CD14-positive monocyte (primary cell): ENCODE results near the gene EIF4A2. TPM values are rescaled to one million over a fixed set of nuclear protein-coding genes. Genes with fewer than 3 reads are reported as not detected.
A peak's percentile ranks its signal among the peaks of the same experiment; 100 is the strongest.

Experiments
- DNase-seq, 3 donors: peaks; one replicate each; pipeline ENCODE4 v3.0.0-alpha.2; 2011 to 2022
- H2AFZ ChIP-seq: 2 replicates; pipeline ENCODE4 v1.6.0; 2012; ENCODE audit warnings: mild to moderate bottlenecking, low read depth, low read length, inconsistent platforms; ENCODE audit not compliant: insufficient read depth, poor library complexity, severe bottlenecking
- H3K27ac ChIP-seq, 2 donors: 1 replicate in 1 of 2; 2 replicates in 1 of 2; pipeline ENCODE4 v1.5.1; 2012 to 2013; ENCODE audit warnings: low read length in 2 of 2, control low read depth in 1 of 2, inconsistent platforms in 1 of 2, low read depth in 1 of 2, mild to moderate bottlenecking in 1 of 2
- H3K27me3 ChIP-seq, 2 donors: one replicate each; pipeline versions ENCODE4 v1.6.0 to v1.6.1; 2011 to 2013; ENCODE audit warnings: low read length in 2 of 2; ENCODE audit not compliant: control insufficient read depth in 2 of 2, insufficient read depth in 2 of 2
- H3K36me3 ChIP-seq, 2 donors: replicated peaks in 1 of 2; 1 replicate in 1 of 2; 2 replicates in 1 of 2; pipeline versions ENCODE4 v1.5.1 to v1.6.1; 2012 to 2013; ENCODE audit warnings: low read length in 2 of 2, control low read depth in 1 of 2, inconsistent platforms in 1 of 2, mild to moderate bottlenecking in 1 of 2; ENCODE audit not compliant: insufficient read depth in 2 of 2, control insufficient read depth in 1 of 2
- H3K4me1 ChIP-seq, 2 donors: 1 replicate in 1 of 2; 2 replicates in 1 of 2; pipeline versions ENCODE4 v1.5.1 to v1.6.1; 2012 to 2013; ENCODE audit warnings: low read length in 2 of 2, control low read depth in 1 of 2, inconsistent platforms in 1 of 2, mild to moderate bottlenecking in 1 of 2, moderate library complexity in 1 of 2; ENCODE audit not compliant: insufficient read depth in 2 of 2, control insufficient read depth in 1 of 2
- H3K4me2 ChIP-seq: replicated peaks from 2 replicates; pipeline ENCODE3; 2012; ENCODE audit warnings: low read length, moderate library complexity, mild to moderate bottlenecking; ENCODE audit not compliant: poor library complexity, severe bottlenecking; ENCODE audit errors: extremely low read depth
- H3K4me3 ChIP-seq, 3 experiments: fragments of 200-600 bp in 1 of 3; sonication (generic) in 1 of 3; replicated peaks in 1 of 3; 1 replicate in 2 of 3; 2 replicates in 1 of 3; pipeline ENCODE4 v1.5.1; 2011 to 2013; ENCODE audit warnings: low read length in 3 of 3, mild to moderate bottlenecking in 3 of 3, control low read depth in 2 of 3, low read depth in 2 of 3, inconsistent platforms in 1 of 3, moderate library complexity in 1 of 3
- H3K79me2 ChIP-seq: 2 replicates; pipeline ENCODE4 v1.6.0; 2012; ENCODE audit warnings: mild to moderate bottlenecking, control low read depth, inconsistent platforms, low read length, moderate library complexity; ENCODE audit not compliant: insufficient read depth
- H3K9ac ChIP-seq: 2 replicates; pipeline ENCODE4 v1.6.0; 2017; ENCODE audit warnings: low read length, mild to moderate bottlenecking; ENCODE audit not compliant: insufficient read depth, poor library complexity, severe bottlenecking
- H3K9me3 ChIP-seq, 2 donors: replicated peaks in 1 of 2; 1 replicate in 1 of 2; 2 replicates in 1 of 2; pipeline versions ENCODE4 v1.5.1 to v1.6.1; 2012 to 2013; ENCODE audit warnings: low read length in 2 of 2, control low read depth in 1 of 2; ENCODE audit not compliant: control insufficient read depth in 1 of 2, insufficient read depth in 1 of 2
- H4K20me1 ChIP-seq: 2 replicates; pipeline ENCODE4 v1.6.0; 2012; ENCODE audit warnings: mild to moderate bottlenecking, low read length, control low read depth, moderate library complexity; ENCODE audit not compliant: insufficient read depth
- H3K27ac Mint-ChIP-seq, 7 donors: one replicate each; pipeline ENCODE4 v1.8.0; 2020; ENCODE audit warnings: mild to moderate bottlenecking in 7 of 7, mixed read lengths in 7 of 7, moderate library complexity in 6 of 7, inconsistent platforms in 2 of 7
- H3K27me3 Mint-ChIP-seq, 3 donors: one replicate each; pipeline ENCODE4 v1.8.0; 2021 to 2022; ENCODE audit warnings: low read depth in 3 of 3, mild to moderate bottlenecking in 3 of 3, mixed read lengths in 3 of 3, moderate library complexity in 3 of 3, inconsistent platforms in 1 of 3
- H3K36me3 Mint-ChIP-seq, 2 donors: one replicate each; pipeline ENCODE4 v1.8.0; 2020; ENCODE audit warnings: mixed read lengths in 2 of 2, inconsistent platforms in 1 of 2, mild to moderate bottlenecking in 1 of 2
- H3K4me1 Mint-ChIP-seq: one replicate; pipeline ENCODE4 v1.8.0; 2020; ENCODE audit warnings: mild to moderate bottlenecking, mixed read lengths
- H3K4me3 Mint-ChIP-seq, 2 donors: one replicate each; pipeline ENCODE4 v1.8.0; 2020; ENCODE audit warnings: mild to moderate bottlenecking in 2 of 2, mixed read lengths in 2 of 2, moderate library complexity in 1 of 2
- H3K9me3 Mint-ChIP-seq, 7 donors: one replicate each; pipeline ENCODE4 v1.8.0; 2020 to 2022; ENCODE audit warnings: mixed read lengths in 7 of 7, mild to moderate bottlenecking in 6 of 7, moderate library complexity in 6 of 7, inconsistent platforms in 2 of 7
- WGBS: methylation state at CpG from one replicate; pipeline ENCODE4 v1.1.5; 2013; ENCODE audit warnings: missing lambda C conversion rate; ENCODE audit not compliant: insufficient coverage; 5-methylcytosine and 5-hydroxymethylcytosine counted together
- intact Hi-C, 2 donors: fragments of 100-400 bp; cut with micrococcal nuclease; formaldehyde crosslinking; loops; one replicate each; pipeline versions ENCODE4 v1.15.0 to v1.15.1; 2023
- polyA plus RNA-seq, 3 donors: library from polyadenylated mRNA; depleted of rRNA in 1 of 3; unstranded in 2 of 3; stranded (reverse) in 1 of 3; fragments of 300-500 nt in 2 of 3; fragments of >200 nt in 1 of 3; fragmentation: Illumina TruSeq in 2 of 3; gene quantifications; 1 replicate in 2 of 3; 2 replicates in 1 of 3; pipeline ENCODE4 v1.2.3, GENCODE V29; 2012 to 2021
- TF ChIP-seq, protein P1 (sequence below): fragments of 200-600 bp; IDR thresholded peaks from one replicate; pipeline ENCODE4 v1.8.0; 2022; ENCODE audit warnings: antibody characterized with exemption, mild to moderate bottlenecking

Gene EIF4A2
- polyA plus RNA-seq, 3 donors = 67.0 to 405 (median 73.0) TPM

- Mint-ChIP-seq H3K27me3 (peaks cover 1 to 5% (median 2%) of the 10 kb centered on the region in 3 donors), H3K36me3 (peaks cover 0 to 2% of the 10 kb centered on the region in 2 donors), H3K4me1 (peaks cover 7% of the 10 kb centered on the region), H3K9me3 (peaks cover 0 to 5% (median 1%) of the 10 kb centered on the region in 7 donors), H3K27ac (no peak overlapping the region), H3K4me3 (no peak overlapping the region)
- H3K9ac ChIP-seq = no peak overlapping the region
- no peak overlapping the region for H3K4me3 ChIP-seq
- no peak for DNase-seq
- H3K27me3 ChIP-seq = no peaks in the 10 kb centered on the region
- peaks cover 9% of the 10 kb centered on the region for H3K79me2 ChIP-seq
- H3K4me1 ChIP-seq = peaks cover 4 to 8% of the 10 kb centered on the region in 2 donors
- TF ChIP-seq, protein P1, sequence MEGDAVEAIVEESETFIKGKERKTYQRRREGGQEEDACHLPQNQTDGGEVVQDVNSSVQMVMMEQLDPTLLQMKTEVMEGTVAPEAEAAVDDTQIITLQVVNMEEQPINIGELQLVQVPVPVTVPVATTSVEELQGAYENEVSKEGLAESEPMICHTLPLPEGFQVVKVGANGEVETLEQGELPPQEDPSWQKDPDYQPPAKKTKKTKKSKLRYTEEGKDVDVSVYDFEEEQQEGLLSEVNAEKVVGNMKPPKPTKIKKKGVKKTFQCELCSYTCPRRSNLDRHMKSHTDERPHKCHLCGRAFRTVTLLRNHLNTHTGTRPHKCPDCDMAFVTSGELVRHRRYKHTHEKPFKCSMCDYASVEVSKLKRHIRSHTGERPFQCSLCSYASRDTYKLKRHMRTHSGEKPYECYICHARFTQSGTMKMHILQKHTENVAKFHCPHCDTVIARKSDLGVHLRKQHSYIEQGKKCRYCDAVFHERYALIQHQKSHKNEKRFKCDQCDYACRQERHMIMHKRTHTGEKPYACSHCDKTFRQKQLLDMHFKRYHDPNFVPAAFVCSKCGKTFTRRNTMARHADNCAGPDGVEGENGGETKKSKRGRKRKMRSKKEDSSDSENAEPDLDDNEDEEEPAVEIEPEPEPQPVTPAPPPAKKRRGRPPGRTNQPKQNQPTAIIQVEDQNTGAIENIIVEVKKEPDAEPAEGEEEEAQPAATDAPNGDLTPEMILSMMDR = no peak
- 100% methylated on average over 2 of the region's 5 CpGs for WGBS
- H3K27ac ChIP-seq = no peak overlapping the region
- no peak overlapping the region for H3K4me2 ChIP-seq
- H3K9me3 ChIP-seq = no peaks in the 10 kb centered on the region
- H4K20me1 ChIP-seq = peaks cover 7% of the 10 kb centered on the region
- intact Hi-C loops = no loop called here
- no peaks in the 10 kb centered on the region for H3K36me3 ChIP-seq
- H2AFZ ChIP-seq = no peak overlapping the region
Measured at GRCh38 chr3:186779204-186779603, 4.2 kb upstream of the EIF4A2 start.

- intact Hi-C loops = loop anchor here (5.0 to 10.0 kb wide), 4 partner anchors 45 to 848 kb away; partner anchors contain the start of genes DNAJB11 (in 1 of the 2), RPL39L (in 1 of the 2) and TRA2B (in 1 of the 2)
- H3K27me3 ChIP-seq = no peaks in the 10 kb centered on the region
- H3K4me1 Mint-ChIP-seq = peaks cover 29% of the 10 kb centered on the region
- H3K4me2 ChIP-seq = peak overlapping the region; percentile 81
- H4K20me1 ChIP-seq = peaks cover 41% of the 10 kb centered on the region
- H3K27ac Mint-ChIP-seq = peak overlapping the region; percentile 96 to 100 (median 99)
- H3K27me3 Mint-ChIP-seq = peaks cover 0 to 5% (median 2%) of the 10 kb centered on the region in 3 donors
- peak overlapping the region; percentile 95 to 99 for H3K27ac ChIP-seq
- peaks cover 0 to 5% (median 0%) of the 10 kb centered on the region in 7 donors for H3K9me3 Mint-ChIP-seq
- peaks cover 32 to 36% of the 10 kb centered on the region in 2 donors for H3K36me3 Mint-ChIP-seq
- peaks cover 43% of the 10 kb centered on the region for H3K79me2 ChIP-seq
- peak overlapping the region; percentile 95 for H3K9ac ChIP-seq
- no peak for DNase-seq
- H3K4me1 ChIP-seq = peaks cover 20 to 39% of the 10 kb centered on the region in 2 donors
- TF ChIP-seq, protein P1 = no peak
- H3K4me3 Mint-ChIP-seq = peak overlapping the region; percentile 98 to 99
- peak overlapping the region; percentile 88 to 99 (median 93) for H3K4me3 ChIP-seq
- H2AFZ ChIP-seq = peak overlapping the region; percentile 80
- no peaks in the 10 kb centered on the region for H3K9me3 ChIP-seq
- H3K36me3 ChIP-seq = peaks cover 32 to 33% of the 10 kb centered on the region in 2 donors
- WGBS = 9% methylated on average over 19 of the region's 21 CpGs
Measured at GRCh38 chr3:186782542-186783057, 777 bp upstream of the EIF4A2 start.
